ENCODE data around the gene EXOSC9.

- TF ChIP-seq CTCF (conservative IDR thresholded peaks at IDR 0.05; ENCODE audit: low read length) (no peak), EZH2phosphoT487 (IDR thresholded peaks at IDR 0.05; ENCODE audit: borderline replicate concordance) (no peak)
These were observed 36.3 kb upstream of the EXOSC9 start, which contains the start of gene SMIM43 for GRCh38 chr4:121764702-121765367.
